Nucleus accumbens (tissue), 56 donors: ENCODE results near the gene PPT2.
"Not testable (repeated sequence)": the region's sequence is repeated elsewhere in the genome, so short reads cannot be mapped to it uniquely, and the experiment has no call there.

Source experiments
- DNase-seq, 56 donors: peaks; one replicate each; lab custom pipeline; 2025; lab: John Stamatoyannopoulos, UW

Gene PPT2

GRCh38 chr6:32126880-32127279 lies 27.1 kb upstream of the PPT2 start:
- peak in 13 of 56 donors; percentile 11 to 60 (median 30) for DNase-seq

DNA sequence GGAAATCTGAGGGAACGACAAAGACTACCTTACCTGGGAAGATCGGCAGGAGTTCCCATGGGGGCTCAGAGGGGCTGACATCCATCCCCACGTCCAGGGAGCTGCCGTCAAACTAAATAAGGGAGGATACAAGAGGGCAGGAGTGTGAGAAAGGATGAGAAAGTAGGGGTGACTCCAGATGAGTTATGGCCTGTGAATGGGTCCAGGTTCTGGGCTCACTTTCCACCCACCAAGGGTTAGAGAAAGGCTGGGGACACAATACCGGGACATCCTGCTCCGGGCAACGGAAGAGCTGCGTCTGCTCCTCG lies 26.6 kb upstream of the PPT2 start:
- DNase-seq: no peak

DNA sequence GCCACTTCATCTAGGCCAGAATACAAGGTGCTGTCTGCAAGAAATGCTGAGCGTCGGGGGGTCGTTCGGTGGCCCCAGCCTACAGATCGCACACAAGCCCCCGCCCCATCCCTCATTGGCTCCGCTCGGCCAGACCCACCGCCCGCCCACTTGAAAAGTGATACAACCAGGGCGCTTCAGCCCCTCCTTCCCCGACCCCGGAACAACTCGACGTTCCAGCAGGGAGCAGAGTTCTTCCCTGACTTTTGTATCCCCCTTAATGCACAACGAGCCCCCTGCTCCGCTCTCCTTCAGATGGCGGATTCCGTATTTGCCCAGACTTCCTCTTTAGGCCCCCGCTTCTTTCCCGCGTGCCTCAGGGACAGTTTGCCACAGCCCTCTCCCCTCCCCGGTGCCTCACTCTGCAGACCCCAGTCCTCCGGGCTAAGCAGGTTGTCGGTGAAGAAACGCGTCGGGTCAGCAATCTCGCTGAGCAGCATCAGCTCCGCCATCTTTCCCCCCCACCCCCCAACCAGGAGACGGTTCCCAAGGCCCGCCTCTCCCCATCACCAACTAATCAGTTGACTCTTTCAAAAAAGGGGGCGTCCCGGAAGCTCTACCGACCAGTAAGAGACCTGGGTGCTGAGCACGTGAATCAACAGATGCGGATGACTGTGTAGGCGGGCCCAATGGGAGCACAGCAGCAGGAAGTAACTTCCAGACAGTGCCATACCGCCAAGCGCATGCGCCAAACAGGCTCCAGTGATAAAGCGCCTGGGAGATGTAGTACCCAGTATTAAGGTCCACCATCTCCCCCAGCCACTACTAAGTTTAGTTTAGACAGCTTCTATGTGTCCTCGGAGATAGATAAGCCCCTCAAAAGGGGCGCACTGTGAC lies 26.0 kb upstream of the PPT2 start, which contains the start of gene ATF6B:
Gene ATF6B, minus strand, starts transcription at position 530 of the 876 bp plus-strand sequence. Its CDS starts 39 bp downstream, at position 491.
- DNase-seq: peak; percentile 80 to 100 (median 98)

DNA sequence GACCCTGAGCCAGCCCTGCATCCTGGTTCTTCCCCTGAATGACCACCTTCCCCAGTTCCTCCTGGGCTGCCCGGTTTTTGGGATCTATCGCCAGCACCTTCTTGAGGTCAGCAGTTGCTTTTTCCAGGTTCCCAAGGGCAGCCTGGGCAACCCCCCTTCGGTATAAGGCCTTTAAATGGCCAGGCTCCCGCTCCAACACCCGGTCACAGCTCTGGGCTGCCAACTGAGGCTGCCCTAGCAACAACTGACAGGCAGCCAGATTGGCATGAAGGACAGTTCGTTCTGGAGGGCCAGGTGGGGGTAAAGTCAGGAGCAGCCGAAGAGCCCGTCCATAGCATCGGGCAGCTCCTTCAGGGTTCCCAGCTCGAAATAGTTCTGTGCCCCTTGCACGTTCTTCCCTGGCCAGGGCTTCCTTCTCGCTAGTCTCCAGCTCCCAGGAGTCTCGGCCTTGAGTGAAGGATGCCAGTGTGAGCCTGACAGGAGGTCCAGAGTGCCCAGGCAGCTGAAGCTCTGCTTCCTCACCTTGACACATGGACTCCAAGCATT lies 25.1 kb upstream of the PPT2 start:
- DNase-seq: peak in 1 of 56 donors; percentile 16

DNA sequence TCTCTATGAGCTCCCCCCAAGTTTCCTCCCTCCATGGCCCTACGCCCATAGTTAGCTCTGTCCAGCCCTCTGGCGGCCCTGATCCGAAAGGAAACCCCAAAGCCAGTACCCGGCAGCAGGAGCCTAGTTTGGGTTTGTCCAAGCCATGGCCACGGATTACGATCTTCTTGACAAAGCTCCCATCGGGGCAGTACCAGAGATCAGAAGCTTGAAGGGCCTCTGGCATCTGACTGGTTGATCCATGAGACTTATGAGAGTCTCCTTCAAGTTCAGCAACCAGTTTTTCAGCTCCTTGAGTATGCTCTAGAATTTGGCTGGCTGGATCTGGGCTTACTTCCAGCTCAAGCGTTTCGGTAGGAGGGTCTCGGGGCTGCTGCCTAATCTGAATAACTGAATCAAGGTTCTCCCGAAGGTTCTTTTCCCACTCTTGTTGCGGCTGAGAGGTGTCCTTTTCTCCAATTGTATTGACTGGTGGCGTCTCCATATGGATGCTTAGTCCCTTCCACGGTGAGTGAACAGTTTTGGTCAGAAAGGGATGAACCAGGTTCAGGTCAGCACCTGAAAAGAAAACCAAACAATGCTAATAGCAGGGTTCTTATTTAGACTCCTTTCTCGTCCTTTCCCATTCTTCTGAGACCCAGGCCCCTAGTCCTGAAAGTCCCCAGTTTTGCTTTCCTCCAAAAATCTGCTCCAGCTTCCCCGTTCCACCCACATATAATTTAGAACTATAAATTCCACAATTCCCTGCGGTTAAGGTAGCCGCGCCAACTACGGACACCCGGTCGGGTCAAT lies 24.4 kb upstream of the PPT2 start:
- peak in 2 of 56 donors; percentile 84 to 94 for DNase-seq

DNA sequence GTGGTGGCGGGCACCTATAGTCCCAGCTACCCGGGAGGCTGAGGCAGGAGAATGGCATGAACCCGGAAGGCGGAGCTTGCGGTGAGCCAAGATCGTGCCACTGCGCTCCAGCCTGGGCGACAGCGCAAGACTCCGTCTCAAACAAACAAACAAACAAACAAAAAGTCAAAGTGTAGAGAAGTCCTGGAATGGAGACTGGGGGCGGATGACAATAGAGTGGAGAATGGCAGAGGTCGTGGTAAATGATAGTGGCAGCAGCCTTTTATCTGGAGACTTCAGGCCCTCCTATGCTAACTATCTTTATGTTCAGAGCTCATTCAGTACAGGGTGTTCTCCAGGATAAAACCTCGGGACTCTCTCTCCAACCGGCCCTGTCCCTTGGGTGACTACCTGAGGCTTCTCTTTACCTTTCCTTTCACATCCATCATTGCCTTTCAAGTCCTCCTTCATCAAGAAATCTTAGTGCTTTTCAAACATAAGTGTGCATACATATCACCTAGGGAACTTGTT lies 22.4 kb upstream of the PPT2 start:
- no peak for DNase-seq

DNA sequence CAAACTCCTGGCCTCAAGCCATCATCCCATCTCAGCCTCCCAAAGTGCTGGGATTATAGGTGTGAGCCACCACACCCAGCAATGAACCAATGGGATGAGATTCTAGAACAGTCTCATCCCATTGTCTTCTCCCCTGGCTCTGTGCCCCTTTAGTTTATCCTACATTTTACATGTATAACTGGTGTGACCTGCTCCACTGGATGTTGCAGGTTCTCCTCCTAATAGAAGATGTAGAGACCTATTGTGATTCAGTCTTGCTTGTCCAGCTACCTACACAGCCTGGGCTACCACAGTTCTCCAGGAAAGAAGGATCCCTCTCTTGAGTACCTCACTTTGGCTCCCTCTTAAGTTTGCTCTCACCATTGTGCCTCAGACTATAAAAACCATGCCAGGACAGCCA lies 21.8 kb upstream of the PPT2 start:
- no peak for DNase-seq

DNA sequence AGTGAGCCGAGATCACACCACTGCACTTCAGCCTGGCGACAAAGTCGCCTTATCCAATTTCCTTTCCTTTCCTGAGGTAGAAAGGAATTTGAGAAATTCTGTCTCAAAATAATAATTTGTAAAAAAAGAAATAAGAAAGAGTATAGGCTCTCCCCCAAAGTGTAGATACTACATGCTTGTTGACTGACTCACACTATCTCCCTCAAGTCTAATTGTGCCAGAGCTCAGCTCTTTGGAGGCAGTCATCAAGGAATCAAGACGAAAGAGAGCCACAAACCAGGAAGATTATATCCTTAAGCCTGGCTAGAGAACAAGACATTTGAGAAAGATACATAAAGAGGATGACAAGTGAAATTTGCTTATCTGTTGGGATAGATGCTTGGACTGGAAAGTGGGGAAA lies 20.2 kb upstream of the PPT2 start:
- no peak for DNase-seq

- DNase-seq: no peak
These were observed 16.5 kb upstream of the PPT2 start for GRCh38 chr6:32137454-32137853.

DNA sequence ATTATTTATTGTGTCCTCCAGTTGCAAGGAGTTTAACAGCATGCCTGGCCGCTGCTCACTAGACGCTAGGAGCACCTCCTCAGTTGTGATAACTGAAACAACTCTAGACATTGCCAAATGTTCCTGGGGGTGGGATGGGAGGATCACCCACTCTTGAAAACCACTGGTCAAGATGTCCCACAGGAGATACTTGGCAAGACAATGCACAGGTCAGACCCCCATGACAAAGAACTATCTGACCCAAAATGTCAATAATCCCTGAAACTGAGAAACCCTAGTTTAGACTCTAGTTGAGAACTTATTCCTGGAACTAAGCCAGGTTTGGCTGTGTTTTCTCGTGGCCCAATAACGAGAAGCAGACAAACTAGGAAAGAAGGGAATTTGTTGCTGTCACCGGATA lies 14.4 kb upstream of the PPT2 start:
- no peak for DNase-seq

DNA sequence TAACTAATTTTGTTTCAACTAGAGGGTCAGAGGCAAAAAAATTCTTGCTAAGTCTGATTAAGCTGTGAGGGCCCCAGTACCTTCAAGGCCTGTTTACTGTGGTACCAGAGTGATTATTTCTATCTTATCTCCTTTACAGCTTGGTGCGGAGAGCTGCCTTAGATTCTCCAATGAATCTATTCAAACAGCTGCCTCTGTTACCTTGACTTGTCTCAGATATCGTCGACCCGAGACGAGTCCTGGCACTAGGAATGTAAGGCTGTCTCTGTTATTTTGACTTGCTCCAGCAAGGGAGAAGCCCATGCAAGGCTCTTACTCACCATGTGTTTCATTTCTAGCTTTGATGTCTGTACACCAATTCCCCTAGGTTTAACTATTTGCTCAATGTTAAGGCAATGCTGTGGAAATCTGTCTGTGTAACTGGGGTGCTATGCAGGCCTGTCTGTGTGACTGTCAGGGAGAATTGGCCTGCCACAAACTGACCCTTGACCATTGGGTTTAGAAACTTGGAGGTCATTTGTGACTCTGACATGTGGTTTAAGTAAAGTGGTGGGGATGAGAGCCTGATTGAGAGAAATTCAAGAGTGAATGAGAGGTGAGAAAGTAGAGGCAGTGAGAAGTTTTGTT lies 13.4 kb upstream of the PPT2 start:
- DNase-seq: no peak

- not testable (repeated sequence) for DNase-seq
These were observed 9.7 kb upstream of the PPT2 start for GRCh38 chr6:32144238-32144637.

- no peak for DNase-seq
These were observed 7.7 kb upstream of the PPT2 start for GRCh38 chr6:32146287-32146686.

DNA sequence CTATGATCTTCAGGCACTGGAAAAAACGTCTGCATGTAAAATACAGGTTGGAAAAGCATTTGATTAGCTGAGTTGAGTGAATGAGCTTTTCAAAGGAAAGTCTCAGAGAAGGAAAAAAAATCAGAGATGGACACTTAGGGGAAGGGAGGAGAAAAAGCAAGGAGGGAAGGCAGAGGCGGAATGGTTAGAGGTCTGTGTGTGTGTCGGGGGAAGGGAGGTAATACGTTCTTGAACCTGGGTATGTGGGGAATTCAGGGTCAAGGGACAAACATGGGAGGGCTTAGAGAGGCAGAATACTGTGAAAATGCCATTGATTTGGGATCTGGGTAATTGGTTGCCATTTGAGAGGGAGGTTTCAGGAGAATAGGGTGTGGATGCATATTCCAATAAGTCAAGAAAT lies 7.3 kb upstream of the PPT2 start:
- DNase-seq: no peak

DNA sequence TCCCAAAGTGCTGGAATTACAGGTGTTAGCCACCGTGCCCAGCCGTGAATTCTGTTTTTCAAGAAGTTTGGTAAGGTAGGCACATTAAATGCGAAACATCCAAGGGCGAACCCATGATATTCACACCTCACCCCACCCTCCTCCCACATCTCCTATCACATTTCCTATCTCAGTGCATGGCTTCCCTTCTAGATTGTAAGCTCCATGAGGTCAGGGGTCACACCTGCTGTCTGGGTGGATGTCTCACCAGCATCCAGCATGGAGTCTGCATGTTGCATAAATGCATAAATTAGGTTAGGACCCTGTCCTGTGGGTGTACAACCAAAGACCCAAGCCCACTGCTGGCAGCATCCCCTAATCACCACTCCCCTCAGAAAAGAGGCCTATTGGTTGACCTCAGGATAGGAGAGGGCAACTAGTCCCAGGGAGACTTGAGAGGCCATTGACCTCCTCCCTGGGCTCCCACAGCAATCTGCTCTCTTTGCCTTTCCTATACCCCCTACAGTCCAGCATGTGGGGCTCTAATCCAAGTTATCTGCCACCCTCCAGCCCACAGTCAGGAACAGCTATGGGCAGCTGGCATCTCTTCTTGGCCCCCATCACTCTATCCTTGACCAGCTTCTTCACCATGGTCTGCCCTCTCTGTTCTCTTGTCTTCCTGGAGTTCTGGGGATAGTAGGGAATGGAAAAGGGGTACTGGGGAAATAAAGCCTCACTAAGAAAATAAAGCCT lies 6.4 kb upstream of the PPT2 start:
- no peak for DNase-seq

- DNase-seq: peak in 13 of 56 donors; percentile 3 to 54 (median 26)
These were observed 5.5 kb upstream of the PPT2 start for GRCh38 chr6:32148289-32149091.

GRCh38 chr6:32149092-32149755 lies 4.7 kb upstream of the PPT2 start:
- DNase-seq: no peak
